Measurements from ENCODE around the gene RBM8A.

RBM8A gene

DNA sequence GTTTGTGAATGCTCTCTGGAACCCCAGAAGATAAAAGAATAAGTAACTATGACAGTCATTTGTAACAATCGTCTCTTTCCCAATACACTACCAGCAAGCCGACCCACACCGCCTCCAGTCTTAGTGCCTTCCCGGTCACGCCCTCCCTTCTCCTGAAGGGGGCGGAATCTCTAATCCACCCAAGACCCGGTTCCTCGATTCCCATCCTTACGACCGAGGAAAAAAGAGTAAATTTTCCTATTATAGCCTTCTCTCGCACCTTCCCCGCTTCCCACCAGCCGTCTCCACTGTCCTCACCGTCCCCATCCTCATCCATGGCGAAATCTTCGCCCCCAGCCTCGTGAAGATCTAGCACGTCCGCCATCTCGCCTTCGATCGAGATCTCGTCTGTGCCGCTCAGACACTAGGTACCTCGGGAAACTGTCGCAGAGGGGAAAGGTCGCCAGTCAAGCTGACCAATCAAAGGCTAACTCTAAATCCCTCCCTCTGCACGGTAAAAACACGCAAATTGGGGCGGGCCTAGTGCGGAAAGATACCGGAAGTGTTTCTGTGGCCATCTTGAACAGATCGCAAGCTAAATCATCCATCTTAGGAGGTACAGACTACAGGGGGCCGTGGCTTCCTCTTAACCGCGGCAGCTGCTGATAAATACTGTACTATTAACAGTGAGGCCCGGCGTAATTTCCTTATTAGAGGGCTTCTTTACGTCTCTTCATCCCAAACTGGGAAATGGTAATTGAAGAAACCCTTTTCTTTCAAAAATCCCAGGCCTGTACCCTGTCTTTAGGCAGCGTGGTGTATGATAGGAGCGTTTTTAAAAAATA, at the start of gene RBM8A:
Gene RBM8A (minus strand): TSS at position 422 of the 824 bp plus-strand sequence. CDS start 58 bp downstream, at position 364.
- DNase-seq = peak; percentile 94

DNA sequence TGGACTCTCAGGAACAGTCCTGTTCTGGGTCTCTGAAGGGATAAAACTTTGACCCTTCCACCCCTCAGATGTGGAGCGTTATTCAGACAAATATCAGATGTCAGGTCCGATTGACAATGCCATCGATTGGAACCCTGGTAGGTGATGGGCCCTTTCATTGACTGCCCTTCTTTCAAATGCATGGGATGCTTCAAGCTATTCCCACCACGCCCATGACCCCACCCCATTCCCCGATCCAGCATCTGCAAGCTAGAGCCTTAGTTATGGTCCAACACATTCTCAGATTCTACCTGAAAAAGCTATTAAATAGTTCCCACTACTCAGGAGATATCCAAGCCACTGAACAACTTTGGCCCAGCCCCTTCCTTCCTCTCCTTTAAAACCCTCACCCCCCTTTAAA, 49.7 kb upstream of the RBM8A start:
- no peak for DNase-seq

DNA sequence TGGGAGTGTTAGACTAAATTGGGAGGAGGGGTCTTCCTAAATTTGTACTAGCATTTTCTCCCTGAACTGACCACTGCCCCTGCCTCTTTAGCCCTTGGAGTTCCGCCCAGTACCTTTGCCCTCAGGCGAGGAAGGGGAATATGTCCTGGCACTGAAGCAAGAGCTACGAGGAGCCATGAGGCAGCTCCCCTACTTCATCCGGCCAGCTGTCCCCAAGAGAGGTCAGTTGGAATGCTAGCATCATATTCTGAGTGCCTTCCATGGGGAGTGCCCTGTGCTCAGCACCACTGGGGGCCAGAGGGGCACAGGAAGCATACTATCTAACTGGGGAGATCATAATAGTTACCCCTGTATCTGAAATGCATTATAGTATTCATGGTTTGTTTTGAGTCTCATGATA, 47.9 kb upstream of the RBM8A start:
- no peak for DNase-seq

GRCh38 chr1:145974721-145975120, 47.4 kb upstream of the RBM8A start:
- DNase-seq = no peak

DNA sequence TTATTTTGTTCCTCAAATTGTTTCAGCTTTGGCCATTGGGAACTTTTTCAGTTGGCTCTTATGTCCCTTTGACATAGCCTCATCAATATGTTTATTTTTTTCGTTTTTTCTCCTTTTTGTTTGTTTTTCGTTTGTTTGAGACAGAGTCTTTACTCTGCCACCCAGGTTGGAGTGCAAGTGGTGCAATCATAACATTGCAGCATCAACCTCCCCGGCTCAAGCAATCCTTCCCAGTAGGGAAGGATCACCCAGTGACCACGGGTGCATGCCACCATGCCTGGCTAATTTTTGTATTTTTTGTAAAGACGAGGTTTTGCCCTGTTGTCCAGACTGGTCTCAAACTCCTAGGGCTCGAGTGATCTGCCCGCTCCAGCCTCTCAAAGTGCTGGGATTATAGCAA, 45.3 kb upstream of the RBM8A start:
- no peak for DNase-seq

- no peak for DNase-seq
Observed at GRCh38 chr1:145967288-145967687, 40.0 kb upstream of the RBM8A start.

- DNase-seq = no peak
Observed at GRCh38 chr1:145965119-145965744, 37.9 kb upstream of the RBM8A start.

GRCh38 chr1:145964328-145965118, 37.2 kb upstream of the RBM8A start, which contains the start of the genes ANKRD34A and POLR3GL:
ANKRD34A (minus strand) TSS chr1:145964575; CDS start chr1:145961759, 2,816 bp downstream.
POLR3GL (plus strand) TSS chr1:145964690; CDS start chr1:145974866, 10,176 bp downstream.
- DNase-seq = peak; percentile 92

DNA sequence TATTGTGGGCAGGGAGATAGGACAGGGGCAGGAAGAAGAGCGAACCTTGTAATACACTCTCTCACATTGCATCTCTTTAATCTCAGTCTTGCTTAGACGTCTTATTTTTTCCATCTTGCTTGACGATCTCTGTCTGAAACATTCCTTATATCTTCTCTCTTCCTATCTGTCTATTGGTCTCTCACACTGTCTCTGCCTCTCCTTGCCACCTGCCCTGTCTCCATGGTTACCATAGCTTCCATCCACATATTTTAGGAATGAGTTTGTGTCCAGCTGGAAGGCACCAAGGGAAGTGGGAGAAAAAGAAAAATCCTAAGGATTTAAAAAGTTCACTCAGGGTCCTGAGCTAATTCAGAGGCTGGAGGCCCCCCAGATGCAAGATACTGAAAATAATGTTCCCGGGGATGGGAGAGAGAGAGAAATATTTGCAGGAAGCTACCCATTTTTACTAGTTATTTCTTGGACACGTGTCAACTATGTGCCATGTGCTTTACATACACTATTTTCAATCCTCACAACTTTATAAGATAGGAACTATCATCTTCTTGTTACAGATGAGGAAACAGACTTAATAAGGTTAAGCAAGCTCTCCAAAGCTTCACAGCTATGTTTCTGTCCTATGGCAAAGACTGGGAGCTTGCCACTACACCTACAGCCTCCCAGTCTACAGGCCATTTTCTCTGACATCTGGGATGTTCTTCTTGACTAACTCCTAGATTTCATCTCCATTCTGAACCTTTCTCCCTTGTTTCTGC, 36.2 kb upstream of the RBM8A start:
- no peak for DNase-seq

DNA sequence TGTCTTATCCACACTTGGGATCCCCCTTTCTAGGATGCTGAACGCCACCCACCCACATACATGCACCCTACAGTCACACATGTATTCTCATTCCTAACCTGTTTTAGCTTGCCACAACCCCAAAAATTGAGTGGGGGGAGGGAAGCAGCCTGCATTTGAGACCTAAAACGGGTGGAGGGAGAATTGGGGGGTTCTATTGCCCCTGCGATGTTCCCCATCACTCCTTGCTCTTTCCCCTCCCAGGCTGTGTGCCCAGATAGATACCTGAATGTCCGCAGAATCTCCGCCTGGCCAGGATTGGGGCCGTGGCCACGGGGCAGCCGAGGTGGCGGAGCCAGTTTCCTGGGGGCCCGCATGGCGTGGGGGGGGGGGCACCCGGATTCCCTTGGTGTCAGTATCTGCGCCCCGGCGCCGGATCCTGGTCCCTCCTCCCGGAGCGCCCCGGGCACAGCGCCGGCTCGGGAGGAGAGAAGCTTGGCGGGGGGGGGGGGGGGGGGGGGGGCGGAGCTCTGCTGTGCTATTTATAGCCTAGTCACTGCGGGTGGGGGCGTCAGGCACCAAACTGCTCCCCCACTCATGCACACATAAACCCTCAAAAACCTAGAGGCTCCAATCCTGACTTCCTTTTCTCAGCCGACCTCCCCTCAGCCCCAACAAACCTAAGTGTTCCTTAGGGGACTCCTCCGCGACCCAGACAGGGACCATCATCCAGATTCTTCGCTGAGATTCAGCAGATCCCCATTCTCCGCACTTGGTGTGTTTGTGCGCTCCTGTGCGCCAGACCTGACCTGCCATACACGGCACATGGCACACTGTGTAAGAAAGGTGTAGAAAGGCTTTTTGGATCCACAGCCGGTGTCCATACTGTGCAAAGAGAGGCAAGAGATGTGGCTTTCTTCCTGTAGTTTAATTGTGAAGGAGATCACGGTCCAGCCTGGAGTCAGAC, 35.1 kb upstream of the RBM8A start:
- DNase-seq = peak; percentile 67

GRCh38 chr1:145961425-145962156, 34.3 kb upstream of the RBM8A start:
- DNase-seq = peak; percentile 63

- peak; percentile 21 for DNase-seq
Observed at GRCh38 chr1:145961109-145961424, 33.8 kb upstream of the RBM8A start.

DNA sequence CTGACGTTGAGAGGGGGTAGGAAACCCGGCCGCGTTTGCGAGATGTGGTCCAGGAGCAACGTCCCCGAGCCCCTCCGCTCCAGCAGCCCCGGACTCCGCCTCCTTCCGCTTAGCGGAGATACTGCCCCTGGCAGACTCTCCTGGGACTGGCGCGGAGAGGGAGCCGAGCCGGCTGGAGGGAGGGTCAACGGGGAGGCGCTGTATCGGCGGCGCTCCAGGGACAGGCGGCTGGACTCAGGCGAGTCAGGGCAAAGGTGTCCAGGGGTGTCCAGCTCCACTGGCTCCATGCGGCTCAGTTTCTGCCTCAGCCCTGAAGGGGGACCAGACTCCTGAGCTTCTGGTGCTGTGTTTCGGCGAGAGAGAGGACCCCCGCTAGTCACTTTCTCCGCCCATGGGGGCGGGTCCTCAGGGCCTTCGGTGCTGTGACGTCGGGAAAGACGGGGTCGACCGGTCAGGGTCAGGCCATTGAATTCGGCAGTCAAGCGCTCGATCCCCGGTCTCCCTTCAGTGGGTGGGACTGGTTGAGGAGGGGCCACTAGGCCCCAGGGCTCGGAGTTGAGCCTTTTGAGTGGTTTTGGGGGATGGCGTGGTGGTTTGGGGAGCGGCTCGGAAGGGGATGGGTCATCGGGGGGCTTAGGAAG, 33.3 kb upstream of the RBM8A start:
- DNase-seq = peak; percentile 67

GRCh38 chr1:145959957-145960467, 32.7 kb upstream of the RBM8A start:
- no peak for DNase-seq

GRCh38 chr1:145959333-145959732, 32.0 kb upstream of the RBM8A start:
- DNase-seq = no peak

DNA sequence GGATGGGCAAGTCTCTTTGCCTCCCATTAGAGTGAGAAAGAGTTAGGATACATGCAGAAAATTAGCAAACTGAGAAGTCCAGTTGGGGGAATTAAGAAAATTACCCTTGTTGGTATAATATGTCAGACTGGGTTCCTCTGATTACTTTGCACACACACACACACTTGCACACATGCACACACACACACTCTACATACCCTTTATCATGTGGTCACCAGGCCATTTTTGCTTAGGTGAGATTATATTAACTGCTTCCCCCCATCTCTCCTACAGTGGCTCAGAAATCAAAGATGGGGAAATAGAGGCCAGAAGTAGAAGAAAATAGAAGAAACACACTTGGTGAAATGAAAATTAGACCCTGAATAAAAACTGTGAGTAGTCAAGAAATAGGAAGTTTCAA, 31.4 kb upstream of the RBM8A start:
- DNase-seq = no peak

- DNase-seq = peak; percentile 97
Observed at GRCh38 chr1:145957443-145958319, 30.4 kb upstream of the RBM8A start, which contains the start of gene LIX1L. LIX1L (minus strand) TSS chr1:145958017; CDS start chr1:145957927, 90 bp downstream.

DNA sequence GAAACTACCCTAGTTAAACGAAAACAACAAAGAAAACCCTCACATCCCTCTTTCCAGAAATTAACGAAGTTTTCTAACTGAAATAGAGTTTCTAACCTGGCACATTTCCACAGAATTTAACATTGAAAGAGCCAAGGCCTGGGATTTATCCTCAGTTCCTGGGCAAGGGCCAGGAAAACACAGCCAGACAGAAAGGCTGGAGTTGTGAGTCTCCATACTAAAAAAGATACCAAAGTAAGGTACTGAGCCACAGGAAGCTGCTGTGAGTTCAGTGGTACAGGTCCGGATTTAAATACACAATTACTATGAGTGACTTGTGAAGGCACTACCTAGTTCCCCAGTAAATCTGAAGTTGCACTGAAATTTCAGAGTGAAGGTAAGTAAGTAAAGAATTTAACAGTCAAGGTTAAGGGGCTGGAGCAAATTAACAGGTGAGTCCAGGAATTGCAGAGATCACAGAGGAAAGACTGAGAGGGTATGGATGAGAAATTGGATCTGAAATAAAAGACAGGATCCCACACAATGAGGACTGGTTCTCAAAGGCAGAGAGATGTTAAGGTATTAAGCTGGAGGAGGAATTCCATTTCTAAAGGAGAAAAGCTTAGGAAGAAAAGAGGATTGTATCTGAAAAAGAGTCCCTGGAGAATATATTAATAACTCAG, 29.6 kb upstream of the RBM8A start:
- DNase-seq = peak; percentile 17
